Parathyroid adenoma (tissue), 2 donors: Measurements from ENCODE around the gene HIPK1.
"Not testable (repeated sequence)": the region's sequence is repeated elsewhere in the genome, so short reads cannot be mapped to it uniquely, and the experiment has no call there.

Experiments used
- H2AFZ ChIP-seq: fragments of 300-600 bp; sonication (generic); one replicate; pipeline ENCODE4 v1.7.0; 2017; ENCODE audit warnings: antibody characterized with exemption, mild to moderate bottlenecking
- H3K27ac ChIP-seq: fragments of 300-600 bp; sonication (generic); one replicate; pipeline ENCODE4 v1.7.0; 2017
- H3K27me3 ChIP-seq: fragments of 300-600 bp; sonication (generic); one replicate; pipeline ENCODE4 v1.7.0; 2017; ENCODE audit warnings: low read length; ENCODE audit not compliant: control insufficient read depth, insufficient read depth
- H3K36me3 ChIP-seq: fragments of 300-600 bp; sonication (generic); one replicate; pipeline ENCODE4 v1.7.0; 2017; ENCODE audit warnings: low read length; ENCODE audit not compliant: control insufficient read depth, insufficient read depth
- H3K4me1 ChIP-seq: fragments of 300-600 bp; sonication (generic); one replicate; pipeline ENCODE4 v1.7.0; 2017; ENCODE audit warnings: control low read depth
- H3K4me2 ChIP-seq: fragments of 300-600 bp; sonication (generic); one replicate; pipeline ENCODE4 v1.7.0; 2017; ENCODE audit warnings: low read length
- H3K4me3 ChIP-seq: fragments of 300-600 bp; sonication (generic); one replicate; pipeline ENCODE4 v1.7.0; 2017; ENCODE audit warnings: low read depth, low read length
- H3K79me2 ChIP-seq: fragments of 300-600 bp; sonication (generic); one replicate; pipeline ENCODE4 v1.7.0; 2017; ENCODE audit warnings: control low read depth
- H3K9ac ChIP-seq: fragments of 300-600 bp; sonication (generic); one replicate; pipeline ENCODE4 v1.7.0; 2017; ENCODE audit warnings: mild to moderate bottlenecking
- H3K9me3 ChIP-seq: fragments of 300-600 bp; sonication (generic); one replicate; pipeline ENCODE4 v1.7.0; 2017; ENCODE audit warnings: low read length; ENCODE audit not compliant: control insufficient read depth
- TF ChIP-seq, protein P1 (sequence below): fragments of 300-600 bp; sonication (generic); IDR thresholded peaks from one replicate; pipeline ENCODE4 v1.7.0; 2017; ENCODE audit warnings: antibody characterized with exemption, mild to moderate bottlenecking
- donor health status: primary hyperparathyroidism.

Gene HIPK1

DNA sequence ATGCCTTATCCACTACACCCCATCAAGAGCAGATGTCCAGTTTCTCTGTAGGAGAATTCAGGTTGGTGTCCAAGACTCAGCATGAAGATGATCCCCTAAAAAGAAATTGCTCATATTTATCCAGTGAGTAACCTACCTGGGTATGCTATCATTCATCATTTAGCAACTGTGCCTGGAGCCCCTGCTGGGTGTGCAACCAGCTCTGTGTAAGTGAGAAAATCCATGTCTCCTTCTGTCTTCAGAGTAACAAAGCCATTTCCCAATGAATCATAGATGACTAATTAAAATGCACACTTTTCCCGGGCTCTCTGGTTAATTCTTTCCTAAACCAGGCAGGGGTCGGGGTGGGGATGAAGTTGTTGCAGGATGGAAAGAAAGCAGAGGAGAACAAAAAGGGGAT, 86.0 kb downstream of the HIPK1 start:
- Histone ChIP-seq H3K27me3 (no peaks in the 10 kb centered on the region), H3K4me3 (no peak overlapping the region), H3K9me3 (no peaks in the 10 kb centered on the region), H3K27ac (no peak overlapping the region), H2AFZ (no peak overlapping the region), H3K79me2 (no peaks in the 10 kb centered on the region), H3K4me2 (no peak overlapping the region), H3K4me1 (no peaks in the 10 kb centered on the region), H3K36me3 (no peaks in the 10 kb centered on the region), H3K9ac (no peak overlapping the region)
- TF ChIP-seq, protein P1, sequence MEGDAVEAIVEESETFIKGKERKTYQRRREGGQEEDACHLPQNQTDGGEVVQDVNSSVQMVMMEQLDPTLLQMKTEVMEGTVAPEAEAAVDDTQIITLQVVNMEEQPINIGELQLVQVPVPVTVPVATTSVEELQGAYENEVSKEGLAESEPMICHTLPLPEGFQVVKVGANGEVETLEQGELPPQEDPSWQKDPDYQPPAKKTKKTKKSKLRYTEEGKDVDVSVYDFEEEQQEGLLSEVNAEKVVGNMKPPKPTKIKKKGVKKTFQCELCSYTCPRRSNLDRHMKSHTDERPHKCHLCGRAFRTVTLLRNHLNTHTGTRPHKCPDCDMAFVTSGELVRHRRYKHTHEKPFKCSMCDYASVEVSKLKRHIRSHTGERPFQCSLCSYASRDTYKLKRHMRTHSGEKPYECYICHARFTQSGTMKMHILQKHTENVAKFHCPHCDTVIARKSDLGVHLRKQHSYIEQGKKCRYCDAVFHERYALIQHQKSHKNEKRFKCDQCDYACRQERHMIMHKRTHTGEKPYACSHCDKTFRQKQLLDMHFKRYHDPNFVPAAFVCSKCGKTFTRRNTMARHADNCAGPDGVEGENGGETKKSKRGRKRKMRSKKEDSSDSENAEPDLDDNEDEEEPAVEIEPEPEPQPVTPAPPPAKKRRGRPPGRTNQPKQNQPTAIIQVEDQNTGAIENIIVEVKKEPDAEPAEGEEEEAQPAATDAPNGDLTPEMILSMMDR, result no peak

DNA sequence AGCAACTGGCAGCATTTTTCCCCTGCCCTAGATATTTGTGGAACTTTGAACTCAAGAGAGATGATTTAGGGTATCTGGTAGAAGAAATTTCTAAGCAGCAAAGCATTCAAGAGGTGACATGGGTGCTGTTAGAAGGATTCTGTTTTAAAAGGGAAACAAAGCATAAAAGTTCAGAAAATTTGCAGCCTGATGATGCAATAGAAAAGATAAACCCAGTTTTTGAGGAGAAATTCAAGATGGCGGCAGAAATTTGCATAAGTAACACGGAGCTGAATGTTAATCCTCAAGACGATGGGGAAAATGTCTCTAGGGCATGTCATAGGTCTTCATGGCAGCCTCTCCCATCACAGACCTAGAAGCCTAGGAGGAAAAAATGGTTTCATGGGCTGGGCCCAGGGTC, 90.6 kb downstream of the HIPK1 start:
- not testable (repeated sequence) for H3K36me3 ChIP-seq, H3K79me2 ChIP-seq, H3K27ac ChIP-seq, H3K4me2 ChIP-seq, H3K4me3 ChIP-seq, H2AFZ ChIP-seq, H3K27me3 ChIP-seq, H3K9me3 ChIP-seq, H3K9ac ChIP-seq, H3K4me1 ChIP-seq

DNA sequence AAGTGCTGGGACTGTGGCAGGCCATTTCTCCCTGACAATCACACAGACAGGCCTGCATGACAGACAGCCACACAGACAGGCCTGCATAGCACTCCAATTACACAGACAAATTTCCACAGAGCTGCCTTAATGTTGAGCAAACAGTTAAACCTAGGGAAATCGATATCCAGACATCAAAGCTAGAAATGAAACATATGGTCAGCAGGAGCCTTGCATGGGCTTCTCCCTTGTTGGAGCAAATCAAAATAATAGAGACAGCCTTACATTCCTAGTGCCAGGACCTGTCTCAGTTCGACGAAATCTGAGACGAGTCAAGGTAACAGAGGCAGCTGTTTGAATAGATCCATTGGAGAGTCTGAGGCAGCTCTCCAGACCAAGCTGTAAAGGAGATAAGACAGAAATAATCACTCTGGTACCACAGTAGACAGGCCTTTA, 92.6 kb downstream of the HIPK1 start:
- Histone ChIP-seq H3K9ac (no peak overlapping the region), H3K79me2 (no peaks in the 10 kb centered on the region), H3K4me1 (no peaks in the 10 kb centered on the region), H3K27ac (no peak overlapping the region), H3K27me3 (no peaks in the 10 kb centered on the region), H3K4me3 (no peak overlapping the region), H3K9me3 (no peaks in the 10 kb centered on the region), H2AFZ (no peak overlapping the region), H3K36me3 (no peaks in the 10 kb centered on the region), H3K4me2 (no peak overlapping the region)
- TF ChIP-seq, protein P1, result no peak

DNA sequence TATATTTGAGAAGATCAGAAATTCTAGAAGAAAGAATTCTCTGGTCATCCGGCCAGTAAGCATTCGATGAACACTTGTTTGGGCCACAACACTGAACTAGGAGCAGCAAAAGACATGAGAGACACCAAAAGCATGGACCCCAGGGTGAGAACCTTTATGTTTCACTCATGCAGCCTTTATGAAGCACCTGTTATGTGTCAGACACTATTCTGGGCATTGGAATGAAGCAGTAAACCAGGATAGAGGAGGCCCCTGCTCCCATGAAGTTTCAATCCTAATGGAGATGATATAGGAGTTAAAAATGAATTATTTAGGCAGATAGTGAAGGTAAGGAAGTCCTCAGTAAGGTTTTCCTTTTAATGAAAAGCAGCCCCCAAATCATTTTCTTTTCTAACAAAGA, 93.8 kb downstream of the HIPK1 start:
- TF ChIP-seq, protein P1, result no peak
- no peaks in the 10 kb centered on the region for H3K27me3 ChIP-seq
- no peak overlapping the region for H3K4me2 ChIP-seq
- no peaks in the 10 kb centered on the region for H3K36me3 ChIP-seq
- H3K4me3 ChIP-seq, result no peak overlapping the region
- no peak overlapping the region for H3K27ac ChIP-seq
- H3K4me1 ChIP-seq, result no peaks in the 10 kb centered on the region
- no peaks in the 10 kb centered on the region for H3K9me3 ChIP-seq
- no peak overlapping the region for H2AFZ ChIP-seq
- H3K9ac ChIP-seq, result no peak overlapping the region
- H3K79me2 ChIP-seq, result no peaks in the 10 kb centered on the region

DNA sequence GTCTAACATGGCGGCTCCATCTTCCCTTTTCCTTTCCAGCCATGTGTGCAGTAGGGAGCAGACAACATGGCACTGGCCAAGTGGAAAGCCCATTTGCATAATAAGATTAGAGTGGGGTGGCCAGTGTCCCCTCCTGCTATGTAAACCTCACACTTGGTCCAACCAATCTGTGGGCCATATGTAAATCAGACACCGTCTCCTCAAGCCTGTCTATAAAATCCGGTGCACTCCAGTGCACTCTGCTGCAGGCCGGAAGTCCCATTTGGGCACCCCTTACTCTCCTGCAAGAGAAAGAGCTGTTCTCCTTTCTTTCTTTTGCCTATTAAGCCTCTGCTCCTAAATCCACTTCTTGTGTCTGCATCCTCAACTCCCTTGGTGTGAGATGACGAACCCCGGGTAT, 94.3 kb downstream of the HIPK1 start:
- no peaks in the 10 kb centered on the region for H3K27me3 ChIP-seq
- no peaks in the 10 kb centered on the region for H3K9me3 ChIP-seq
- TF ChIP-seq, protein P1, result no peak
- no peaks in the 10 kb centered on the region for H3K4me1 ChIP-seq
- H3K4me3 ChIP-seq, result no peak overlapping the region
- H3K4me2 ChIP-seq, result no peak overlapping the region
- no peaks in the 10 kb centered on the region for H3K79me2 ChIP-seq
- no peak overlapping the region for H3K9ac ChIP-seq
- no peak overlapping the region for H3K27ac ChIP-seq
- no peaks in the 10 kb centered on the region for H3K36me3 ChIP-seq
- no peak overlapping the region for H2AFZ ChIP-seq
